GM12878 (cell line): ENCODE data around the gene SLC12A4. TPM values are rescaled to one million over a fixed set of nuclear protein-coding genes. Genes with fewer than 3 reads are reported as not detected.

Experiments used
- ATAC-seq: fragments of 200-7000 bp; cut with Tn5 transposase; 3 replicates; pipeline ENCODE4 v1.9.1; 2020; ENCODE audit warnings: mild to moderate bottlenecking, moderate library complexity
- BruUV-seq: library from RNA; stranded (reverse); fragments of 400-500 nt; replicated peaks from 2 replicates; lab custom pipeline; 2021; lab: Mats Ljungman, UMichigan
- CTCF ChIA-PET: fragments of 300-600 bp; sonication (Branson Sonifier 250); formaldehyde crosslinking; extraction: SDS; loops from one replicate; lab custom pipeline; 2021; ENCODE audit warnings: inconsistent platforms; lab: Yijun Ruan, JAX
- POLR2A ChIA-PET: fragments of 350-600 bp; formaldehyde crosslinking; extraction: SDS; loops from one replicate; lab custom pipeline; 2021; ENCODE audit warnings: inconsistent platforms; lab: Charles Lee
- RAD21 ChIA-PET: fragments of 300-600 bp; sonication (Branson Sonifier 250); formaldehyde crosslinking; loops from one replicate; lab custom pipeline; 2023; ENCODE audit warnings: antibody characterized with exemption; ENCODE audit not compliant: unreplicated experiment; lab: Charles Lee
- SMC1A ChIA-PET: fragments of 300-600 bp; sonication (Branson Sonifier 250); formaldehyde crosslinking; loops from one replicate; lab custom pipeline; 2023; ENCODE audit not compliant: unreplicated experiment, uncharacterized antibody; lab: Charles Lee
- DNase-seq: peaks from one replicate; pipeline ENCODE4 v3.0.0-alpha.2; 2011; ENCODE audit warnings: low read depth, low spot score
- FAIRE-seq: peaks from 3 replicates; lab custom pipeline; 2011; peaks lifted over from hg19 to GRCh38; lab: Jason Lieb, UNC
- H2AFZ ChIP-seq: 2 replicates; pipeline ENCODE4 v1.6.0; 2011; ENCODE audit warnings: low read depth, low read length, control low read depth; ENCODE audit not compliant: control insufficient read depth
- H3K27ac ChIP-seq: 2 replicates; pipeline ENCODE4 v1.5.1; 2011; ENCODE audit warnings: control low read depth; ENCODE audit not compliant: control insufficient read depth, insufficient read depth
- H3K27me3 ChIP-seq, 2 experiments: replicated peaks in 1 of 2; 2 replicates each; pipeline versions ENCODE4 v1.6.0 to v1.6.1; 2011; ENCODE audit warnings: low read length in 1 of 2; ENCODE audit not compliant: control insufficient read depth in 2 of 2, insufficient read depth in 2 of 2
- H3K36me3 ChIP-seq, 2 experiments: 2 replicates each; pipeline ENCODE4 v1.5.1; 2011; ENCODE audit warnings: low read length in 1 of 2; ENCODE audit not compliant: control insufficient read depth in 2 of 2, insufficient read depth in 2 of 2
- H3K4me1 ChIP-seq: 2 replicates; pipeline ENCODE4 v1.6.1; 2011; ENCODE audit warnings: mild to moderate bottlenecking, low read length, moderate library complexity, mixed read lengths; ENCODE audit not compliant: control insufficient read depth, insufficient read depth
- H3K4me2 ChIP-seq: 2 replicates; pipeline ENCODE4 v1.6.0; 2011; ENCODE audit warnings: control low read depth; ENCODE audit not compliant: control insufficient read depth, insufficient read depth
- H3K4me3 ChIP-seq: fragments of 200-600 bp; sonication (generic); 2 replicates; pipeline ENCODE4 v1.5.1; 2016
- H3K79me2 ChIP-seq: 2 replicates; pipeline ENCODE4 v1.6.0; 2011; ENCODE audit warnings: low read length; ENCODE audit not compliant: control insufficient read depth, insufficient read depth
- H3K9ac ChIP-seq: 2 replicates; pipeline ENCODE4 v1.8.0; 2011; ENCODE audit warnings: low read length, control low read depth, mixed read lengths; ENCODE audit not compliant: control insufficient read depth, insufficient read depth
- H3K9me3 ChIP-seq: replicated peaks from 3 replicates; pipeline ENCODE4 v1.5.1; 2011; ENCODE audit warnings: mild to moderate bottlenecking, low read length; ENCODE audit not compliant: control insufficient read depth, insufficient read depth
- H4K20me1 ChIP-seq: 2 replicates; pipeline ENCODE4 v1.6.0; 2011; ENCODE audit not compliant: control insufficient read depth, insufficient read depth
- CBX5 ChIP-seq: sonication (generic); IDR thresholded peaks from 2 replicates; pipeline ENCODE4 v1.6.1; 2016; ENCODE audit warnings: low read depth, moderate library complexity, mild to moderate bottlenecking, inconsistent platforms
- CHD1 ChIP-seq: IDR thresholded peaks from 2 replicates; pipeline ENCODE4 v1.6.1; 2012; ENCODE audit warnings: low read depth, low read length, improper control_type of control experiment
- CHD2 ChIP-seq: IDR thresholded peaks from 2 replicates; pipeline ENCODE4 v1.6.1; 2011; ENCODE audit warnings: low read depth, low read length, improper control_type of control experiment, borderline replicate concordance
- EGR1 ChIP-seq, 2 experiments: IDR thresholded peaks; 1 replicate in 1 of 2; 2 replicates in 1 of 2; pipeline ENCODE4 v1.6.1; 2011 to 2012; ENCODE audit warnings: low read depth in 2 of 2, low read length in 2 of 2, borderline replicate concordance in 1 of 2, mild to moderate bottlenecking in 1 of 2, moderate library complexity in 1 of 2
- ETV6 ChIP-seq, 2 experiments: fragments of 450-650 bp in 1 of 2; IDR thresholded peaks in 1 of 2; conservative IDR thresholded peaks in 1 of 2; 2 replicates each; pipeline ENCODE4 v1.6.1; 2014; ENCODE audit warnings: antibody characterized with exemption in 1 of 2, borderline replicate concordance in 1 of 2, low read depth in 1 of 2, mild to moderate bottlenecking in 1 of 2, moderate library complexity in 1 of 2
- FOXK2 ChIP-seq: fragments of 450-650 bp; IDR thresholded peaks from 2 replicates; pipeline ENCODE4 v1.6.1; 2017; ENCODE audit warnings: mild to moderate bottlenecking, moderate library complexity
- IKZF2 ChIP-seq, 2 experiments: fragments of 450-650 bp; IDR thresholded peaks; 2 replicates each; pipeline ENCODE4 v1.6.1; 2017; ENCODE audit warnings: mild to moderate bottlenecking in 2 of 2, moderate library complexity in 2 of 2
- KLF5 ChIP-seq: fragments of 450-650 bp; IDR thresholded peaks from 2 replicates; pipeline ENCODE4 v1.6.1; 2014; ENCODE audit warnings: mild to moderate bottlenecking; ENCODE audit not compliant: partially characterized antibody
- NR2C1 ChIP-seq: fragments of 450-650 bp; IDR thresholded peaks from 2 replicates; pipeline ENCODE4 v1.6.1; 2017; ENCODE audit warnings: antibody characterized with exemption, mild to moderate bottlenecking, moderate library complexity
- POLR2A ChIP-seq: IDR thresholded peaks from 2 replicates; pipeline ENCODE4 v1.6.1; 2011; ENCODE audit warnings: low read depth, mild to moderate bottlenecking, low read length
- POLR2AphosphoS2 ChIP-seq: IDR thresholded peaks from 2 replicates; pipeline ENCODE4 v1.6.1; 2011; ENCODE audit warnings: low read depth, mild to moderate bottlenecking, low read length, improper control_type of control experiment, moderate library complexity
- RBBP5 ChIP-seq: fragments of 200-600 bp; sonication (generic); conservative IDR thresholded peaks from 2 replicates; pipeline ENCODE4 v1.6.1; 2016
- RUNX3 ChIP-seq: IDR thresholded peaks from 2 replicates; pipeline ENCODE4 v1.6.1; 2012; ENCODE audit warnings: low read length, inconsistent platforms
- ZNF274 ChIP-seq: IDR thresholded peaks from one replicate; pipeline ENCODE4 v1.8.0; 2011; ENCODE audit not compliant: insufficient read length, insufficient read depth
- WGBS: methylation state at CpG from one replicate; pipeline ENCODE4 v1.1.6; 2016; ENCODE audit warnings: low lambda C conversion rate; ENCODE audit not compliant: insufficient replicate concordance, insufficient coverage; ENCODE audit errors: missing lambda C conversion rate; 5-methylcytosine and 5-hydroxymethylcytosine counted together
- in situ Hi-C: fragments of 300-500 bp; cut with MboI; formaldehyde crosslinking; loops from 9 replicates; pipeline ENCODE4 v1.14.3; 2018; ENCODE audit warnings: mixed read lengths
- intact Hi-C: fragments of 100-400 bp; cut with micrococcal nuclease; formaldehyde crosslinking; loops from one replicate; pipeline ENCODE4 v1.14.2; 2022; ENCODE audit not compliant: unreplicated experiment
- polyA plus RNA-seq, 11 experiments: library from polyadenylated mRNA; depleted of rRNA in 4 of 11; unstranded in 6 of 11; stranded (reverse) in 5 of 11; fragments of >200 nt; fragmentation: Nextera tagmentation in 4 of 11; fragmentation: Illumina TruSeq in 1 of 11; extraction: Ambion mirVana in 4 of 11; extraction: Trizol in 1 of 11; gene quantifications; 1 replicate in 1 of 11; 2 replicates in 10 of 11; pipeline versions ENCODE4 v1.2.1 to v1.2.3, GENCODE V29; 2011 to 2016; ENCODE audit warnings: inconsistent platforms in 2 of 11, missing spikeins in 2 of 11, low read depth in 1 of 11
- total RNA-seq, 4 experiments: library from RNA; depleted of rRNA in 3 of 4; stranded (reverse); fragments of >200 nt in 3 of 4; fragmentation: Illumina TruSeq in 1 of 4; extraction: Trizol in 1 of 4; gene quantifications; 2 replicates each; pipeline versions ENCODE4 v1.2.1 to v1.2.3, GENCODE V29; 2013 to 2021
- TF ChIP-seq, protein P1 (sequence below): IDR thresholded peaks from 2 replicates; pipeline ENCODE4 v1.6.1; 2012; ENCODE audit warnings: low read length, inconsistent platforms
- TF ChIP-seq, protein P2 (sequence below): fragments of 150-350 bp; IDR thresholded peaks from 2 replicates; pipeline ENCODE4 v1.6.1; 2016; ENCODE audit warnings: low read depth, low read length

Gene SLC12A4
- total and polyA plus RNA-seq, 10 of the 15 experiments (the other 5 are each of a cell fraction or from before 2014, with no cell fraction given): 0.95 to 39.9 (median 14.2) TPM

DNA sequence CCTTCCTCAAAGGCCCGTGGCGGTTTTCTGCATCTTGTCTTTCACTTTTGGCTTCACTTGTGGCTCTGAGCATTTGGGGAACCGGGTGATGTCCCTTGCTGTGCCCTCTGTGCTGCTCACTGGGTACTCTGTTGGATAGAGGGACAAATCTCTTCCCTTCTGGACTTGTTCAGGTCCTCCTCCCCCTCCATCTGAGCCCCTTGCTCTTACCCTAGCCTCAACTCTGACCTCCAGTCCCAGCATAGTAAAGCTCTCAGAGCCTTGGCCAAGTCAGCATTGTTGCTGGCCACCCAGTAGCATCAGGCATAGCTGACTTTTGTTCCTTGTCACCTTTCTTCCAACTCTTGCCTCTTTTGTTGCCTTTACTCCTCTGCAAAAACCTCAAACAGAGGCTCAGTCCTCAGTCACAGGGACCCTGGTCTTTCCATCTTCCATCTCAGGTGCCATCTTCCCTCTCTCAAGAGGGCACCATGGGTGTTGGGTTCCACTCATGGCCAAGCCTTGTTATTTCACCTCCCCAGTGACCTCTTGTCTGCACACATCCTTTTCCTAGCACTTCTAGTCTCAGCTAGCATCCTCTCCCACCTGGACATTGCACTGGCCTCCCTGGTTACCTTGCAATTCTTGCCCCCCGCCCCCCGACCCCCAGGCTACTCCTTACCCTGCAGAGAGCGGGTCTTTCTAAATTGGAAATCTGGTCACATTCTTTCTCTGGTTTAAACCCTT lies 31.4 kb downstream of the SLC12A4 start (continued):
- peak; percentile 13; the same call in 1 of the 2 replicates for TF ChIP-seq POLR2AphosphoS2
- TF ChIP-seq RUNX3: peak; percentile 76
- TF ChIP-seq FOXK2: 0 out of 2 replicates have a peak, but pooled peaks have one; percentile 25
- TF ChIP-seq ZNF274: no peak
- no peak for TF ChIP-seq CBX5
- TF ChIP-seq, protein P1, sequence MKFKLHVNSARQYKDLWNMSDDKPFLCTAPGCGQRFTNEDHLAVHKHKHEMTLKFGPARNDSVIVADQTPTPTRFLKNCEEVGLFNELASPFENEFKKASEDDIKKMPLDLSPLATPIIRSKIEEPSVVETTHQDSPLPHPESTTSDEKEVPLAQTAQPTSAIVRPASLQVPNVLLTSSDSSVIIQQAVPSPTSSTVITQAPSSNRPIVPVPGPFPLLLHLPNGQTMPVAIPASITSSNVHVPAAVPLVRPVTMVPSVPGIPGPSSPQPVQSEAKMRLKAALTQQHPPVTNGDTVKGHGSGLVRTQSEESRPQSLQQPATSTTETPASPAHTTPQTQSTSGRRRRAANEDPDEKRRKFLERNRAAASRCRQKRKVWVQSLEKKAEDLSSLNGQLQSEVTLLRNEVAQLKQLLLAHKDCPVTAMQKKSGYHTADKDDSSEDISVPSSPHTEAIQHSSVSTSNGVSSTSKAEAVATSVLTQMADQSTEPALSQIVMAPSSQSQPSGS: no peak
- TF ChIP-seq RBBP5: no peak
- TF ChIP-seq NR2C1: no peak
- TF ChIP-seq, all 136 proteins: peak for 8

DNA sequence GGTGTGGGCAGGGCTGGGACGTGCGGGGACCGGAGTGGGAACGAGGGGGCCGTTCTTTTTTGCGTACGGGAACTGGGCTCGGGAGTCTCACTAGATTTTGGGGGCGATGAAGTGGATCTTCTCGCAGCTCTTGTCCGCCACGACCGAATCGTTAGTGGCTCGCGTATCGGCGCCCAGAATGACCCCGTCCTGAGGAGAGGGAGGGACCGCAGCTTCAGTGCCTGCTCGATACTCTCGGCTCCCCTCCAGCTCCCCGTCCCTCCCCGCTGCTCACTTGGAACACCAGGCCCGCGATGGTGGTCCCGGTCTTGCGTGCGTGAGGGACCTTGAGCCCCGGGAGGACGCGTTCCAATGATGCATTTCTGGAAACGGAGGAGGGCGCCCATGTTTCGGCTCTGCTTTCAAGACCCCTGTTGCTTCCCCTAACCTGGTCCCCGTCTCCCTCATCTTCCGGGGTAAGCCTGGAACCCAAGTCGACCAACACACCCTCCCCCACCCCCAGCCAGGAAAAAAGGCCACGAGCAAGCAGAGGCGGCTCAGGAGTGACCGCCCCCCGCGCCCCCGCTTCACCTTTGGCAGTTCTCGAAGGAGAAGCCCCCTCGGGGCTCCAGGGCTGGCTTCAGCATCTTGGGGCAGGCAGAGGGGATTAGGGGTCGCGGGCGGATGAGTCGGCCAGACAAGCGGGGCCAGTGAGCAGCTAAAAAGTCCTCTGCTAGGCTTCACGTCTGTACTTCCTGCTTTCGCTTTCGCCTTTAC lies 32.1 kb downstream of the SLC12A4 start, which contains the start of gene PSMB10:
TSS of gene PSMB10 (minus strand) at position 727 of the 756 bp plus-strand sequence. CDS start at position 626, 101 bp downstream.
- peaks cover 31% of the 10 kb centered on the region for H3K79me2 ChIP-seq
- ChIA-PET RAD21 (interaction anchor here (0.7 to 1.7 kb wide), 22 partner anchors 26 to 455 kb away, joined by 3 to 10 read pairs (median 3); partner anchors contain the start of genes ATP6V0D1, DDX28, DUS2 and EDC4), CTCF (interaction anchor here (0.6 to 3.5 kb wide), 19 partner anchors 8 to 415 kb away, joined by 3 to 15 read pairs (median 3); partner anchors contain the start of gene NRN1L), POLR2A (interaction anchor here (0.5 to 3.4 kb wide), 20 partner anchors 8 to 455 kb away, joined by 3 to 16 read pairs (median 3); partner anchors contain the start of genes ACD, ATP6V0D1, CTCF and LCAT), SMC1A (interaction anchor here (0.9 to 2.0 kb wide), 12 partner anchors 10 to 266 kb away, joined by 3 to 6 read pairs (median 3); partner anchors contain the start of genes NFATC3 and NUTF2)
- DNase-seq (no peak), FAIRE-seq (peak; percentile 97), ATAC-seq (peak; percentile 45)
- peak within 1 kb of the TSS; percentile 82 for H3K4me2 ChIP-seq
- 1% methylated on average over 51 of the region's 54 CpGs for WGBS
- peak within 1 kb of the TSS; percentile 89 for H3K4me3 ChIP-seq
- peak within 1 kb of the TSS; percentile 98 for H3K27ac ChIP-seq
- H3K9ac ChIP-seq: peak within 1 kb of the TSS; percentile 94
- H3K4me1 ChIP-seq: peaks cover 12% of the 10 kb centered on the region
- intact Hi-C loops (loop anchor here (2.0 to 5.0 kb wide), 2 partner anchors 90 to 106 kb away; partner anchors contain the start of genes CENPT and NUTF2), in situ Hi-C loops (no loop called here)
- peaks cover 21 to 23% of the 10 kb centered on the region in 2 experiments for H3K36me3 ChIP-seq
- H3K27me3 ChIP-seq: no peaks in the 10 kb centered on the region
- H3K9me3 ChIP-seq: no peaks in the 10 kb centered on the region
- H4K20me1 ChIP-seq: no peaks in the 10 kb centered on the region
- BruUV-seq: TSS peak; percentile 92
- H2AFZ ChIP-seq: no peak within 1 kb of the TSS; the same call in 1 of the 2 replicates
- peak; percentile 62 for TF ChIP-seq KLF5
- TF ChIP-seq, protein P2, sequence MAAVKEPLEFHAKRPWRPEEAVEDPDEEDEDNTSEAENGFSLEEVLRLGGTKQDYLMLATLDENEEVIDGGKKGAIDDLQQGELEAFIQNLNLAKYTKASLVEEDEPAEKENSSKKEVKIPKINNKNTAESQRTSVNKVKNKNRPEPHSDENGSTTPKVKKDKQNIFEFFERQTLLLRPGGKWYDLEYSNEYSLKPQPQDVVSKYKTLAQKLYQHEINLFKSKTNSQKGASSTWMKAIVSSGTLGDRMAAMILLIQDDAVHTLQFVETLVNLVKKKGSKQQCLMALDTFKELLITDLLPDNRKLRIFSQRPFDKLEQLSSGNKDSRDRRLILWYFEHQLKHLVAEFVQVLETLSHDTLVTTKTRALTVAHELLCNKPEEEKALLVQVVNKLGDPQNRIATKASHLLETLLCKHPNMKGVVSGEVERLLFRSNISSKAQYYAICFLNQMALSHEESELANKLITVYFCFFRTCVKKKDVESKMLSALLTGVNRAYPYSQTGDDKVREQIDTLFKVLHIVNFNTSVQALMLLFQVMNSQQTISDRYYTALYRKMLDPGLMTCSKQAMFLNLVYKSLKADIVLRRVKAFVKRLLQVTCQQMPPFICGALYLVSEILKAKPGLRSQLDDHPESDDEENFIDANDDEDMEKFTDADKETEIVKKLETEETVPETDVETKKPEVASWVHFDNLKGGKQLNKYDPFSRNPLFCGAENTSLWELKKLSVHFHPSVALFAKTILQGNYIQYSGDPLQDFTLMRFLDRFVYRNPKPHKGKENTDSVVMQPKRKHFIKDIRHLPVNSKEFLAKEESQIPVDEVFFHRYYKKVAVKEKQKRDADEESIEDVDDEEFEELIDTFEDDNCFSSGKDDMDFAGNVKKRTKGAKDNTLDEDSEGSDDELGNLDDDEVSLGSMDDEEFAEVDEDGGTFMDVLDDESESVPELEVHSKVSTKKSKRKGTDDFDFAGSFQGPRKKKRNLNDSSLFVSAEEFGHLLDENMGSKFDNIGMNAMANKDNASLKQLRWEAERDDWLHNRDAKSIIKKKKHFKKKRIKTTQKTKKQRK: no peak
- TF ChIP-seq IKZF2 (IDR thresholded peaks at IDR 0.05): no peak
- TF ChIP-seq CHD1: no peak
- TF ChIP-seq EGR1 (IDR thresholded peaks at IDR 0.05; ENCODE audit: borderline replicate concordance in 1 of 2, low read depth in 2 of 2, low read length in 2 of 2): 0 out of 3 replicates have a peak, but pooled peaks of 1 of the 2 experiments have one; percentile 2
- peak in 1 of 2 experiments; percentile 60; a peak in 1 of 4 replicates for TF ChIP-seq ETV6 (conservative IDR thresholded peaks at IDR 0.05 in 1 of 2, IDR thresholded peaks at IDR 0.05 in 1 of 2; ENCODE audit: borderline replicate concordance in 1 of 2, low read depth in 1 of 2)
- TF ChIP-seq POLR2A: peak; percentile 75
- TF ChIP-seq CHD2: peak; percentile 63
